ENCODE measurements around the gene DCAF16.

GRCh38 chr4:17753646-17754045, 56.9 kb downstream of the DCAF16 start:
- TF ChIP-seq CTCF (IDR thresholded peaks at IDR 0.05) = no peak
- TF ChIP-seq POLR2A (IDR thresholded peaks at IDR 0.05) = no peak
